Measurements from ENCODE around the gene ST3GAL6. TPM values are rescaled to one million over a fixed set of nuclear protein-coding genes. Genes with fewer than 3 reads are reported as not detected.

ST3GAL6 gene
- total and polyA plus RNA-seq, 2 of the 13 experiments (the other 11 are each of a cell fraction or from before 2014, with no cell fraction given), result 17.5 to 23.2 TPM

DNA sequence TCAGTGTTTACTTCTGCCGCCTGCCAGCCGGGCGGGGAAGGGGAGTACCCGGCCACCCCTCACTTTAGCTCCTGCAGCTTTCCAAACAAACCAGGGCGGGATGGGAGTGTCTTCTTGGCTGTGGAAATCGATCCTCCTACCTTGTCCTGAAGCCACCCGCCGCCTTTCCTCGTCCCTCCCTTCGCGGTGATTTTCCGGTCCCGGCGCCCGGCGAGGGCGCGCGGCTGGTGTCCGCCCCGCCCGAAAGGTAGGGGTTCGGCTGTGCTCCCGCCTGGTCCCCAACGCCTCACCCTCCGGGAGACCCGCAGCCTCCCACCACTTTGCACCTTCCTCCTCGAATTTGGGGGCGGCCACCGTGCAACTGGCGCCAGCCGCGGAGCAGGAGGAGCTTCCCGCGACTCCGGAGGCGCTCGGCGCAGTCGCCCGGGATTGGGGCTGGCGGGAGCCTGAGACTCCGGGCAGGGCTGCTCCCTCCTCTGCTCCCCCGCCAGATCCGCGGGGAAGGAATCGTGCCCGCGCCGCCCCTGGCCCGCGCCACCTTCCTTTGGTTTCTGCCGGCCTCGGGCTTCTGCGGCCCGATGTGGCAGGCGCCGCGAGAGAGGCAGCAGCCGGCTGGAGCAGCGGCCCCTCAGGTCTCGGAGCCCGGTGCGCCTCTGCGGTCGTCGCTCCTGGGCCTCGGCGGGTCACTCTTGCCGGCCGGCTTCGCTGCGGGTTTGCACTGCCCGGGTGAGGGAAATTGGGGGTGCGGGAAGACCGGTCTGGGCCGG is 30.7 kb upstream of the ST3GAL6 start (continued):
- TF ChIP-seq ETS1 (CRISPR knock-in tag; IDR thresholded peaks at IDR 0.05), result no peak
- peak; percentile 64; the same call in 1 of the 2 replicates for TF ChIP-seq ARID4A (CRISPR knock-in tag; IDR thresholded peaks at IDR 0.05; ENCODE audit: borderline replicate concordance)
- TF ChIP-seq, protein P1, sequence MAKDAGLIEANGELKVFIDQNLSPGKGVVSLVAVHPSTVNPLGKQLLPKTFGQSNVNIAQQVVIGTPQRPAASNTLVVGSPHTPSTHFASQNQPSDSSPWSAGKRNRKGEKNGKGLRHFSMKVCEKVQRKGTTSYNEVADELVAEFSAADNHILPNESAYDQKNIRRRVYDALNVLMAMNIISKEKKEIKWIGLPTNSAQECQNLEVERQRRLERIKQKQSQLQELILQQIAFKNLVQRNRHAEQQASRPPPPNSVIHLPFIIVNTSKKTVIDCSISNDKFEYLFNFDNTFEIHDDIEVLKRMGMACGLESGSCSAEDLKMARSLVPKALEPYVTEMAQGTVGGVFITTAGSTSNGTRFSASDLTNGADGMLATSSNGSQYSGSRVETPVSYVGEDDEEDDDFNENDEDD (CRISPR knock-in tag; IDR thresholded peaks at IDR 0.05; ENCODE audit: borderline replicate concordance), result peak; percentile 24; the same call in 1 of the 2 replicates
- TF ChIP-seq, protein P2, sequence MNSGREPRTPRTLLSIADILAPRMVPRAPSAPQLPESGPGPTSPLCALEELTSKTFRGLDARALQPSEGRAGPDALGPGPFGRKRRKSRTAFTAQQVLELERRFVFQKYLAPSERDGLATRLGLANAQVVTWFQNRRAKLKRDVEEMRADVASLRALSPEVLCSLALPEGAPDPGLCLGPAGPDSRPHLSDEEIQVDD (CRISPR knock-in tag; IDR thresholded peaks at IDR 0.05; ENCODE audit: borderline replicate concordance), result no peak
- no peak for TF ChIP-seq ZNF567 (CRISPR knock-in tag; IDR thresholded peaks at IDR 0.05; ENCODE audit: borderline replicate concordance)
- TF ChIP-seq CCDC6 (CRISPR knock-in tag; IDR thresholded peaks at IDR 0.05), result no peak; the same call in 1 of the 2 replicates
- TF ChIP-seq DNMT3B (CRISPR knock-in tag; conservative IDR thresholded peaks at IDR 0.05), result no peak
- TF ChIP-seq ZNF775 (CRISPR knock-in tag; IDR thresholded peaks at IDR 0.05; ENCODE audit: borderline replicate concordance), result no peak
- no peak; the same call in 1 of the 2 replicates for TF ChIP-seq ZNF414 (CRISPR knock-in tag; IDR thresholded peaks at IDR 0.05)
- TF ChIP-seq TBL1XR1 (IDR thresholded peaks at IDR 0.05; ENCODE audit: borderline replicate concordance, low read length, partially characterized antibody), result no peak
- peak; percentile 6; the same call in 1 of the 2 replicates for TF ChIP-seq SOX5 (CRISPR knock-in tag; IDR thresholded peaks at IDR 0.05; ENCODE audit: borderline replicate concordance)
- TF ChIP-seq CTCF (CRISPR knock-in tag; IDR thresholded peaks at IDR 0.05), result 0 out of 2 replicates have a peak, but pooled peaks have one; percentile 16
